ENCODE data around the gene TMEM131.

Gene TMEM131

DNA sequence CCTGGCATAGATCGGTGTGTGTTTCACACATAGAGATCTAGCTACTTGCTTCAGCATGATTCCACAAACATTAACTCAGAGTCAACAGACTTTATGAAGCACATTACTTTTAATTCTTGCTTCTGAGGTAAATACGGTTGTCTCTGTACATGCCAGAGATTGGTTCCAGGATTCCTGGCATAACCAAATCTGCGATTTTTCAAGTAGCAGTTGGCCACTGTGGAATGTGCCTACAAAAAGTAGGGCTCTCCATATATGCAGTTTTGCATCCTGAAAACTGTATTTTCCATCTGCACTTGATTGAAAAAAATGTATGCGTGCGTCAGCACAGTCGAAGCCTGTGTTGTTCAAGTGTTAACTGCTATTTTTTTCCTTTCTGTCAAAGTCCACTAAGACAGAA is 197.3 kb downstream of the TMEM131 start:
- Histone ChIP-seq H3K27me3 (ENCODE audit: insufficient read depth, low read length) (no peaks in the 10 kb centered on the region), H3K9me3 (ENCODE audit: insufficient read depth, low read depth, low read length) (no peaks in the 10 kb centered on the region), H3K27ac (ENCODE audit: low read depth, low read length) (no peak overlapping the region), H3K4me1 (ENCODE audit: insufficient read depth, low read length) (no peaks in the 10 kb centered on the region), H3K36me3 (ENCODE audit: insufficient read depth, low read length) (peaks cover 48% of the 10 kb centered on the region), H3K9ac (ENCODE audit: low read depth, low read length) (no peak overlapping the region), H3K4me3 (ENCODE audit: low read length) (no peak overlapping the region)
- 96% methylated on average over 6 of the region's 6 CpGs for WGBS

DNA sequence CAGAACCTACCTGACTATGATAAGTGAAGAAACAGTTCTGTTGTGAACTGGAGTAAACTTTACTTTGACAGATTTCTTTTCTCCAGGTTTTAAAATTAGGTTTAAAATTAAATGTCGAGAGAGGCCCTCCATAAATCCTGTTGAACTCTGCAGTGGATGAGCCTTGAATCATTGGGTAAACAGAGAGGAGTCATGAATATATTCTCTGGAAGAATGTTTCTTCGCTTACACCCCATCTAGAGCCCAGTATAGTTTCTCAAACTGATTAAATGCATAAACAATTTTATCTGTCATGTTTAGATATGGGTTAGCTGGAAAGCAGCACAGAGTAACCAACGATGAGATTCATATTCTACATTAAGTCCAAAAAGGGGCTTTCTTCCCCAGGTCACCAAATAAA is 198.4 kb downstream of the TMEM131 start:
- no peak overlapping the region for H3K27ac ChIP-seq (ENCODE audit: low read depth, low read length)
- H3K4me1 ChIP-seq (ENCODE audit: insufficient read depth, low read length), result no peaks in the 10 kb centered on the region
- H3K27me3 ChIP-seq (ENCODE audit: insufficient read depth, low read length), result no peaks in the 10 kb centered on the region
- no peak overlapping the region for H3K4me3 ChIP-seq (ENCODE audit: low read length)
- no peak overlapping the region for H3K9ac ChIP-seq (ENCODE audit: low read depth, low read length)
- H3K9me3 ChIP-seq (ENCODE audit: insufficient read depth, low read depth, low read length), result no peaks in the 10 kb centered on the region
- H3K36me3 ChIP-seq (ENCODE audit: insufficient read depth, low read length), result peaks cover 50% of the 10 kb centered on the region
- 96% methylated on average over 2 of the region's 3 CpGs for WGBS

DNA sequence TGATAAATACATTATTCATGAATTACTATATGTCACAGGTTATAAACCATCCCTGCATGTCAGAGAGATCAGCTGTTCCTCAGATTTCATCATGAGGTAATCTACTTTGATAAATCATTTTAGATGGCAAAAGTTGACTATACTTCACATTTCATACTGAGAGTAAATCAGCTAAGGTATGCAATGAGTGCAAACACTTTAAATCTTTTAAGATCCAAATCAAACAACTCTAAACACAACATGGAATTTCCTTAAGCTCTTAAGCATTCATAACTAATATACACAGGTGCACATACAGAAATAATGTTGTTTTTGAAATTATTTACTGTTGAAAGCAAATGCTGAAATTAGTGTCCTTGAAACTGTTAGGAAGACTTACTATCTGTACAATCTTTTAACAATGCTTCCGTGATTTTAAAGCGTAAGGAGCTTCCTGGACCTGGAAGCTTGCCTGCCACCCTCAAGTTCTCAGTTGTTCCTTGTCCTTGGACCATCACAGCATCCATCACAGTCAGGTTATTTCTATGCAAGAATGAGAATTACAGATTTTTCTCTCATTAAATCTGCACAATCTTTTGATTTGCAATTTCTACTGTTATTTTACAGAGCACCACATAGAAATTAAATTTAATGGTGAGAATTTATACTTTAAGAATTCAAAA is 199.2 kb downstream of the TMEM131 start:
- Histone ChIP-seq H3K9me3 (ENCODE audit: insufficient read depth, low read depth, low read length) (no peaks in the 10 kb centered on the region), H3K36me3 (ENCODE audit: insufficient read depth, low read length) (peaks cover 50% of the 10 kb centered on the region)
- 93% methylated on average over 2 of the region's 2 CpGs for WGBS

DNA sequence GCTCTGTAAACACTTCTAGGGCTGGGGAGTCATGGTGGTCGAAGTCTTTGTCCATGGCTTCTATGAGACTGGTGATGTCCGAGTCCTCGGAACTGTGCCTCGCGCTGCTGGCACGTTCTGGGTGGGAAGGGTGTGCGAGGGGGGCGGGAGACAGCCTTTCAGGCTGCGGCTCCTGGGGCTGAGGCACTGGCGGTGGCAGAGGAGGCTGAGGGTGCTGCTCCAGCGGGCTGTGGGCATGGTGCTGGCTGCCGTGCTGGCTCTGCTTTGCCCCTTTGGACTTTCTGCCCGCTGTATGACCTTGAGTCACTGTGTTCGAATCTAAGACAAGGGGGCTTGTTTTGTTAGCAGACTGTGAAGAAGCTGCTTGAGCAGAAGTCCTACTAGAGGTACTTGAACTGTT is 203.3 kb downstream of the TMEM131 start:
- Histone ChIP-seq H3K4me3 (ENCODE audit: low read length) (no peak overlapping the region), H3K27ac (ENCODE audit: low read depth, low read length) (no peak overlapping the region), H3K27me3 (ENCODE audit: insufficient read depth, low read length) (no peaks in the 10 kb centered on the region), H3K9ac (ENCODE audit: low read depth, low read length) (no peak overlapping the region), H3K36me3 (ENCODE audit: insufficient read depth, low read length) (peaks cover 40% of the 10 kb centered on the region), H3K9me3 (ENCODE audit: insufficient read depth, low read depth, low read length) (no peaks in the 10 kb centered on the region), H3K4me1 (ENCODE audit: insufficient read depth, low read length) (no peaks in the 10 kb centered on the region)
- 93% methylated on average over 14 of the region's 14 CpGs for WGBS

More for the DNA sequence above, 199.2 kb downstream of the TMEM131 start:
- Histone ChIP-seq H3K4me3 (ENCODE audit: low read length) (no peak overlapping the region), H3K4me1 (ENCODE audit: insufficient read depth, low read length) (no peaks in the 10 kb centered on the region), H3K9ac (ENCODE audit: low read depth, low read length) (no peak overlapping the region), H3K27me3 (ENCODE audit: insufficient read depth, low read length) (no peaks in the 10 kb centered on the region), H3K27ac (ENCODE audit: low read depth, low read length) (no peak overlapping the region)

DNA sequence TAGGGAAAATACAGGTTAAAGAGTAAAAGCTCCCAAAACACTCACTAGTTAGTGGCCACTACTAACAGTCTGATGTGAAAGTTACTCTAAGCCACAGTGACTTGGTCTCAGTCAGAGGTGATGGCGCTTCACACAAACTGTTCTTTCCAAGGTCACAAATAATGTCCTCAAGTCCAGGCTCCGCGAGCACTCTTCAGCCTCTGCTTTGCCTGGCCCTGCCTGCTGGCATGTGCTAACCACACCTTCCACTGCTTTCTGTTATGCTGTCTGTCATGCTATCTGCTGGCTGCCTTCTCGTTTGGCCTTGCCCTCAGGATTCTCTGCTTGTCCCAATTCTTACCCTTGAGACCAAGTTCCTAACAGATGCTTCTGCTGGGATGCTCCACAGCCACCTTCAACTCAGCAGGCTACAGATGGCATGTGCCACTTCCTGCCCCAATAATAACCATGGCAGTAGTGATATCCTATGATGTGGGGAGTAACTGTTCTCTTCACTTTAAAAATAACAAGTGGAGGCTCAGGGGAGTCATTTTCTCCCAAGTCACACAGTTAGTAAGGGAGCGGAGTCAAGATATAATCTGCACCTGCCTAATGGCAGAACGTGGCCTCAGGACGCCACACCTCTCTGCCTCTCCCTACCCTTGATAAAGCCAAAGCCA is 206.6 kb downstream of the TMEM131 start:
- Histone ChIP-seq H3K27ac (ENCODE audit: low read depth, low read length) (no peak overlapping the region), H3K36me3 (ENCODE audit: insufficient read depth, low read length) (peaks cover 27% of the 10 kb centered on the region), H3K4me3 (ENCODE audit: low read length) (no peak overlapping the region), H3K9me3 (ENCODE audit: insufficient read depth, low read depth, low read length) (no peaks in the 10 kb centered on the region), H3K9ac (ENCODE audit: low read depth, low read length) (no peak overlapping the region), H3K4me1 (ENCODE audit: insufficient read depth, low read length) (no peaks in the 10 kb centered on the region), H3K27me3 (ENCODE audit: insufficient read depth, low read length) (no peaks in the 10 kb centered on the region)
- 95% methylated on average over 7 of the region's 7 CpGs for WGBS

DNA sequence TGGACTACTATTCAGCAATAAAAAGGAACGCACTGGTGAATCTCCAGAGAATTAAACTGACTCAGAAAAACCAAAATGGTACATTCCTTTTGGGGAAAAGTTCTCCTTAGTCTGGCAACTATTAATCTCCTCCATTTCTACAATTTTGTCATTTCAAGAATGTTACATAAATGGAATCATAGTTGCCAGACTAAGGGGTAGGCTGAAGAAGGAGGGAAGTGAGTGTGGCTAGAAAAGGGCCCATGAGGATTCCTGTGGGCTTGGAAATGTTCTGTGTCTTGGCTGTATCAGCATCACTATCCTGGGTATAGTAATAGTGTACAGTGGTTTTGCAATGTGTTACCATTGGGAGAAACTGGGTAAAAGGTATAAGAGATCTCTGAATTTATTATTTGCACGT is 209.9 kb downstream of the TMEM131 start:
- Histone ChIP-seq H3K4me1 (ENCODE audit: insufficient read depth, low read length) (no peaks in the 10 kb centered on the region), H3K9me3 (ENCODE audit: insufficient read depth, low read depth, low read length) (no peaks in the 10 kb centered on the region), H3K27me3 (ENCODE audit: insufficient read depth, low read length) (no peaks in the 10 kb centered on the region), H3K27ac (ENCODE audit: low read depth, low read length) (no peak overlapping the region), H3K36me3 (ENCODE audit: insufficient read depth, low read length) (0 out of 2 replicates have a peak, but pooled peaks cover 7% of the 10 kb centered on the region), H3K4me3 (ENCODE audit: low read length) (no peak overlapping the region), H3K9ac (ENCODE audit: low read depth, low read length) (no peak overlapping the region)
- WGBS, result 94% methylated on average over 2 of the region's 2 CpGs

DNA sequence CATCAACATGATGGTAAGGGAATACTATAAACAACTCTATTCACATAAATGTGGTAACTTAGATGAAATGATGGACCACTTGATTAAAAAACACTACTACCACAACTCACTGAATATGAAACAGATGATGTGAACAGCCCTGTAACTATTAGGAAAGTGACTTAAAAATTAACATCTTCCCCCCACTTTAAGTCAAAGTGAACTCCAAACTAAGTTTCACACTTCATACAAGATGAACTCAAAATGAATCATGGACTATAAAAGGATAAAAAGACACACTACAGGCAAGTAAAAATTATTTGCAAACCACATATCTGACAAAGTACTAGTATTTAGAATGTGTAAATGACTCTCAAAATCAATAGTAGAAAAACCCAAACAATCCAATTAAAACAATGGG is 210.8 kb downstream of the TMEM131 start:
- no peaks in the 10 kb centered on the region for H3K9me3 ChIP-seq (ENCODE audit: insufficient read depth, low read depth, low read length)
- no peak overlapping the region for H3K27ac ChIP-seq (ENCODE audit: low read depth, low read length)
- H3K4me1 ChIP-seq (ENCODE audit: insufficient read depth, low read length), result no peaks in the 10 kb centered on the region
- no peak overlapping the region for H3K9ac ChIP-seq (ENCODE audit: low read depth, low read length)
- H3K4me3 ChIP-seq (ENCODE audit: low read length), result no peak overlapping the region
- H3K36me3 ChIP-seq (ENCODE audit: insufficient read depth, low read length), result 0 out of 2 replicates have a peak, but pooled peaks cover 3% of the 10 kb centered on the region
- no peaks in the 10 kb centered on the region for H3K27me3 ChIP-seq (ENCODE audit: insufficient read depth, low read length)

DNA sequence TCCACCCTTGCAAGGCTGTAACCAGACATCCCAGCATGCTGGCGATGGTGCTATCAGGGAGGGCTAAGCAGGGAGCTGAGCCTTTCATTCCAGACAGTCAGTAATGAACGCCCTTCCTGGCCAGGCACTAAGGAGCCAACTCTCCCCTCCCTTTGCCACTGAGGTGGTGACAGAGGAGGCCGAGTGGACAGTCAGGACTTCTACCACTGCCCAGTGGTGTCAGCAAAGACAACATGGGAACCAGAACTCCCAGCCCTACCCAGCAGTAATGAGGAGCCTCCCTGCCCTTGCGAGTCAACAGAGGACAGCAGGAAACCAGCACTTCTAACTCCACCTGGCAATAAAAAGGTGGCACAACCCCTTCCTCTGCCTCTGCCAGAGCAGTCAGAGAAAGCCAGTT is 213.8 kb downstream of the TMEM131 start:
- WGBS, result 90% methylated on average over 4 of the region's 4 CpGs
- H3K27ac ChIP-seq (ENCODE audit: low read depth, low read length), result no peak overlapping the region

DNA sequence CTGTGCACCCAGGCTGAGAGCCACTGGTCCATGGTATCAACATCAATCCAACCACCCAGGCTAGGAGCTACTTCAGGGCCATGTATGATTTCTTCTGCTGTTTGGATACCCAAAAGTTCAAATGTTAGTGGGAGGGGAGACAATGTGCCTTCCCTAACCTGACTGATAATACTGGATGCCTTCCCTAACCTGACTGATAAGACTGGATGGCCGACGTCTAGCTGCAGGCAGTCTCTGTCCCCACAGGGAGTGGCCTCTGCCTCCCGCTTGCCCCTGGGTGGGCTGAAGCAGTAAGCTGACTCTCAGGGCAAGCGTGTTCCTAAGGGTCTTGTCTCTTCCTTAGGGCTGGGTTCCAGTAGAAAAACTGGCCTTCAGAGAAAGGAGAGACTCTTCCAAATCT is 216.6 kb downstream of the TMEM131 start:
- Histone ChIP-seq H3K9me3 (ENCODE audit: insufficient read depth, low read depth, low read length) (no peaks in the 10 kb centered on the region), H3K4me3 (ENCODE audit: low read length) (no peak overlapping the region), H3K27ac (ENCODE audit: low read depth, low read length) (no peak overlapping the region), H3K9ac (ENCODE audit: low read depth, low read length) (no peak overlapping the region), H3K36me3 (ENCODE audit: insufficient read depth, low read length) (peaks cover 10% of the 10 kb centered on the region), H3K27me3 (ENCODE audit: insufficient read depth, low read length) (no peaks in the 10 kb centered on the region), H3K4me1 (ENCODE audit: insufficient read depth, low read length) (no peaks in the 10 kb centered on the region)
- 84% methylated on average over 4 of the region's 4 CpGs for WGBS

More for the DNA sequence above, 213.8 kb downstream of the TMEM131 start:
- H3K4me1 ChIP-seq (ENCODE audit: insufficient read depth, low read length), result no peaks in the 10 kb centered on the region
- H3K9me3 ChIP-seq (ENCODE audit: insufficient read depth, low read depth, low read length), result no peaks in the 10 kb centered on the region
- no peak overlapping the region for H3K9ac ChIP-seq (ENCODE audit: low read depth, low read length)
- no peak overlapping the region for H3K4me3 ChIP-seq (ENCODE audit: low read length)
- no peaks in the 10 kb centered on the region for H3K27me3 ChIP-seq (ENCODE audit: insufficient read depth, low read length)
- 0 out of 2 replicates have a peak, but pooled peaks cover 3% of the 10 kb centered on the region for H3K36me3 ChIP-seq (ENCODE audit: insufficient read depth, low read length)

DNA sequence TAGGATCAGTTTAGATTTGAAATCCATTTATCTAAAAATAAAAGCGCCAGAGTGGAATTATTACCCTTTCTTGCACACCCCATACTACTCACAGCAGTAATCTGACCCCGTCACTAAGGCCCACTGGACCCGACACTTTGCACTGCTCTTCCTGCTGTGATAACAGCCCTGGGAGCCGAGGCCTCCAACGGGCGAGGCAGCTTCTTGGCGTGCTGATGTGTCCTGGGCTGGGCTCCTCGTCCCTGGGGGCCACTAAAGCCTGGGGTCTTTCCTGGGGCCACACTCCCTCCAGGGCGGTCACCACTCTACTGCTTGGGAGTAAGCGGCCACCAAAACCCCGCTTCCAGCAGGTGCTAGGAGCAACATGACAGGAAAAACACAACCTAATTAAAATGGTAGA is 220.7 kb downstream of the TMEM131 start:
- Histone ChIP-seq H3K36me3 (ENCODE audit: insufficient read depth, low read length) (peaks cover 19% of the 10 kb centered on the region), H3K27me3 (ENCODE audit: insufficient read depth, low read length) (no peaks in the 10 kb centered on the region; the same call in 1 of the 2 replicates), H3K9me3 (ENCODE audit: insufficient read depth, low read depth, low read length) (no peaks in the 10 kb centered on the region), H3K4me1 (ENCODE audit: insufficient read depth, low read length) (peaks cover 12% of the 10 kb centered on the region), H3K4me3 (ENCODE audit: low read length) (no peak overlapping the region), H3K9ac (ENCODE audit: low read depth, low read length) (no peak overlapping the region), H3K27ac (ENCODE audit: low read depth, low read length) (no peak overlapping the region)
- 94% methylated on average over 11 of the region's 11 CpGs for WGBS

DNA sequence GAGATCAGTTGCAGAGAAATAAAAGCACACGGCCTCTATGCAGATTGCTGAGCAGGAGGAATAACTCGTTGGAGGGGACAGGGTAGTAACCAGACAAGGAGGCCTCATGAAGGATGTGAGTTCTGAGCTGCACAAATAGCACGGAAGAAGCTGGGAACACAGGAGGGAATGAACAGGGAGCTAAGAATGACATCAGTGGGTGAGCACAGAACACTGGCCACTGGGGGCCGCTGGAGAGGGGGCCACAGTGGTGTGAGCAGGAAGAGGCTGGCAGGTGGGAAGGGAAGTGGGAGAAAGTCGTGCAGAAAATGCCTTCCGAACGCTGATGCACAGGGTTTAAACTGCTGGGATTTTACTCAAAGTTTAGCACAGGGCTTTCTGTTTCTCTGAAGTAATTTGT is 221.3 kb downstream of the TMEM131 start:
- Histone ChIP-seq H3K9me3 (ENCODE audit: insufficient read depth, low read depth, low read length) (no peaks in the 10 kb centered on the region), H3K36me3 (ENCODE audit: insufficient read depth, low read length) (peaks cover 19% of the 10 kb centered on the region), H3K4me1 (ENCODE audit: insufficient read depth, low read length) (peaks cover 18% of the 10 kb centered on the region), H3K9ac (ENCODE audit: low read depth, low read length) (no peak overlapping the region), H3K4me3 (ENCODE audit: low read length) (no peak overlapping the region), H3K27me3 (ENCODE audit: insufficient read depth, low read length) (no peaks in the 10 kb centered on the region; the same call in 1 of the 2 replicates), H3K27ac (ENCODE audit: low read depth, low read length) (no peak overlapping the region)
- 58% methylated on average over 7 of the region's 7 CpGs for WGBS

Data from HUES64 (cell line).